ENCODE results near the gene MMP28. TPM values are rescaled to one million over a fixed set of nuclear protein-coding genes. Genes with fewer than 3 reads are reported as not detected.

The MMP28 gene
- total RNA-seq, 2 donors from 2014 or later = 8.3 to 15.2 TPM

- H3K4me1 ChIP-seq = peaks cover 26% of the 10 kb centered on the region
- peak; percentile 97 for ATAC-seq
Measured at GRCh38 chr17:35808962-35809854, 13.8 kb upstream of the MMP28 start, which contains the start of gene TAF15. Gene TAF15, plus strand, starts transcription at chr17:35809484. Its CDS starts 86 bp downstream, at chr17:35809570.

DNA sequence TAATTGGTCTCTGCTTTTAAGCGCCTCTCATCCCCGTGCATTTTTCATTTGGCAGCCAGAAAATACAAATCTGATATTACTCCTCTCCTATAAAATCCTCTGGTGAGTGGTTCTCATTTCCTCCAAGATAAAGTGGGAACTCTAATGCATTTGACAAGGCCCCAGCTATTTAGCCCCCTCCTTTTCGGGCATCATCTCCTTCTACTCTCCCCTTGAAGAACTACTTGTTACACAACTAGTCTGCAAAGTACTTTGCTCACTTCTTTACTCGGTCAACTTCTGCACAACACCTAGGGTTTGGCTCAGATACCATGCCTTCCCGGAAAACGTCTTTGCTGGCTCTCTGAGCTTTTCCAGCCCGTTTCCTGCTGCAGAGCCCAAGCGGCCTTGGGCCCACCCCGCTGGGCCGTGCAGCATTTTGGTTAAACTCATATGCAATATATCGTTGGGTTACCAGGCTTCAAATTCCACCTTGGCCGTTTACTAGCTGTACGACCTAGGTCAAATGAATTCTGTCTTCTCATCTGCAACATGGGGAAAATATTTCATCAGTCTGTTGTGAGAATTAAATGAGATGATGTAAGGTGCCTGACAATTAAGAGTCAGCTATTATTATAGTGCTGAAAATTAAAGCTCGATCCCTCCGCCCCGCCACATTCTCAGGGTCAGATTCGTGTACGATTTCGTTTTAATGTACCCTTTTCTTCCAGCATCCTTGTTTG, 13.0 kb upstream of the MMP28 start:
- intact Hi-C loops (cut with DNase I) = loop anchor here (5.0 kb wide), 1 partner anchor 41 kb away; no protein-coding TSS in a partner anchor
- Histone ChIP-seq H3K4me1 (peaks cover 26% of the 10 kb centered on the region), H3K9me3 (no peaks in the 10 kb centered on the region), H3K27me3 (no peaks in the 10 kb centered on the region), H3K4me3 (peak overlapping the region in 1 of 2 donors; percentile 93), H3K36me3 (replicated peaks in 1 of 2; ENCODE audit: insufficient read depth in 1 of 2, low read depth in 2 of 2) (no peaks in the 10 kb centered on the region), H3K27ac (peak overlapping the region; percentile 87 to 98 (median 94))
- no peak for DNase-seq
- TF ChIP-seq CTCF (IDR thresholded peaks at IDR 0.05) = no peak
- no peak for TF ChIP-seq POLR2A (IDR thresholded peaks at IDR 0.05)
- WGBS, 2 donors = 23 to 24% methylated on average over 19 of the region's 19 CpGs
- no peak for ATAC-seq

More at GRCh38 chr17:35808962-35809854, 13.8 kb upstream of the MMP28 start, which contains the start of gene TAF15:
- Histone ChIP-seq H3K9me3 (no peaks in the 10 kb centered on the region), H3K4me3 (peak within 1 kb of the TSS; percentile 84 to 93), H3K27me3 (no peaks in the 10 kb centered on the region), H3K36me3 (replicated peaks in 1 of 2; ENCODE audit: insufficient read depth in 1 of 2, low read depth in 2 of 2) (no peaks in the 10 kb centered on the region), H3K27ac (peak within 1 kb of the TSS; percentile 87 to 98 (median 94))
- peak; percentile 37 to 93 (median 82) for TF ChIP-seq CTCF (IDR thresholded peaks at IDR 0.05)
- peak; percentile 99 for TF ChIP-seq POLR2A (IDR thresholded peaks at IDR 0.05)
- intact Hi-C loops (cut with DNase I) = loop anchor here (5.0 kb wide), 1 partner anchor 42 kb away; no protein-coding TSS in a partner anchor
- WGBS, 2 donors = 1% methylated on average over 25 to 61 of the region's 71 CpGs
- DNase-seq = peak; percentile 96 to 98 (median 96)

DNA sequence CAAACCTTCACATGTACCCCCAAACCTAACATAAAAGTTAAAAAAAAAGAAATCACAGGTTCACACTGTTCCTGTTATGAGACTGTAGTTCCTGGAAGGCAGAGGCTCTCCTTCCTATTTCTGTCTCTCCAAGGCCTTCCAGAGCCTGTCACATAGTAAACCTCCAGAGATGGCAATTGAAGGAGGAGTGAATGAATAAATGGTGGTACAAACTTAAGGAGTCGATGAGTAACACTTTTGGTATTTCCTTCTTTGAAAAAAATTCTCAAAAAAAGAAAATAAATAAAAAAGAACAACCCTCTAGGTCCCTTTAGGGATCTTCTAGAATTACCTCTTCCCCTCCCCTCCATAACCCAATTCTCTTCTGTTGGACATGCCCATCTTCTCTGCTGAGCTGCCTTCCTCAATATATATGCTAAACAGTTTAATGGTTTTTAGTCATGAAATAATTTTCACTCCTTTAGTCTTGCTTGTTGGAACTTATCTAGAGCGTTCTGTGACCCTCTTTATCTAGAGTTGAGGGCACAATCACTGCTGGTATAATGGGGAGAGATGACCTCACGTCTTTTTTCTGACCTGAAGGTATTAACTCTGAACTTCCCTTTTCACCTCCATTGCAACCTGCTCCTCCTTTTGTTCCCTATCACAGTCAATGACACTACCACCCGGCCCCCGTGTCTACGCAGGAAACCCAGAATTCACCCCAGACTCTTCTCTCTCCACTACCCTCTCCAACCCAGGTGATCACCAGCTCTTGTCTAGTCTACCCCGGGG, 12.1 kb upstream of the MMP28 start:
- no peak overlapping the region for H3K27ac ChIP-seq

More for the DNA sequence above, 12.1 kb upstream of the MMP28 start:
- intact Hi-C loops (cut with DNase I) = loop anchor here (5.0 kb wide), 1 partner anchor 40 kb away; no protein-coding TSS in a partner anchor
- 68 to 72% methylated on average over 7 of the region's 7 CpGs for WGBS, 2 donors
- Histone ChIP-seq H3K4me1 (peaks cover 26% of the 10 kb centered on the region), H3K4me3 (no peak overlapping the region), H3K36me3 (replicated peaks in 1 of 2; ENCODE audit: insufficient read depth in 1 of 2, low read depth in 2 of 2) (no peaks in the 10 kb centered on the region), H3K9me3 (no peaks in the 10 kb centered on the region), H3K27me3 (no peaks in the 10 kb centered on the region)
- no peak for ATAC-seq
- DNase-seq = no peak
- TF ChIP-seq CTCF (IDR thresholded peaks at IDR 0.05) = no peak
- TF ChIP-seq POLR2A (IDR thresholded peaks at IDR 0.05) = no peak

Data from body of pancreas (tissue), 4 donors.